Adrenal gland (tissue), 12 donors: ENCODE results near the gene SVEP1. TPM values are rescaled to one million over a fixed set of nuclear protein-coding genes. Genes with fewer than 3 reads are reported as not detected.

Experiments
- DNase-seq, 7 donors: peaks; one replicate each; pipeline ENCODE4 v3.0.0-alpha.2; 2019 to 2020
- H3K27ac ChIP-seq, 5 donors: fragments of 200-600 bp; sonication (generic) in 4 of 5; 1 replicate in 3 of 5; 2 replicates in 2 of 5; pipeline versions ENCODE4 v1.5.1 to v1.8.0; 2016 to 2020; ENCODE audit warnings: mild to moderate bottlenecking in 1 of 5
- H3K27me3 ChIP-seq: fragments of 200-600 bp; 2 replicates; pipeline ENCODE4 v1.8.0; 2021
- H3K36me3 ChIP-seq, 2 donors: fragments of 200-600 bp; replicated peaks in 1 of 2; 1 replicate in 1 of 2; 2 replicates in 1 of 2; pipeline versions ENCODE4 v1.5.1 to v1.8.0; 2018 to 2022
- H3K4me1 ChIP-seq, 2 donors: fragments of 200-600 bp; replicated peaks in 1 of 2; 1 replicate in 1 of 2; 2 replicates in 1 of 2; pipeline versions ENCODE4 v1.5.1 to v1.8.0; 2018 to 2021
- H3K4me3 ChIP-seq, 4 donors: fragments of 200-600 bp; sonication (generic) in 3 of 4; one replicate each; pipeline ENCODE4 v1.5.1; 2016 to 2018
- H3K9me3 ChIP-seq, 3 donors: fragments of 200-600 bp; sonication (generic) in 1 of 3; replicated peaks in 1 of 3; 1 replicate in 2 of 3; 2 replicates in 1 of 3; pipeline versions ENCODE4 v1.5.1 to v1.8.0; 2016 to 2021
- CTCF ChIP-seq, 6 experiments: fragments of 450-650 bp in 4 of 6; fragments of 200-600 bp in 2 of 6; sonication (generic) in 1 of 6; IDR thresholded peaks; 1 replicate in 5 of 6; 2 replicates in 1 of 6; pipeline versions ENCODE4 v1.5.1 to v1.8.0; 2016 to 2021; ENCODE audit warnings: antibody characterized with exemption in 6 of 6, mild to moderate bottlenecking in 2 of 6, moderate library complexity in 1 of 6
- POLR2A ChIP-seq, 2 donors: fragments of 450-650 bp; IDR thresholded peaks; one replicate each; pipeline ENCODE4 v1.6.1; 2017; ENCODE audit warnings: antibody characterized with exemption in 2 of 2, mild to moderate bottlenecking in 2 of 2, moderate library complexity in 1 of 2
- WGBS, 4 donors: extraction: QIAGEN DNeasy Blood & Tissue Kit in 2 of 4; methylation state at CpG; one replicate each; pipeline versions ENCODE4 v1.1.5 to v1.1.7; 2013 to 2017; 5-methylcytosine and 5-hydroxymethylcytosine counted together
- intact Hi-C, 2 donors: fragments of 100-400 bp; cut with DNase I; formaldehyde crosslinking; loops; one replicate each; pipeline versions ENCODE4 v1.14.1 to v1.15.0; 2022 to 2023
- polyA plus RNA-seq, 3 donors: library from polyadenylated mRNA; stranded (reverse); fragments of 200-250 nt in 2 of 3; fragments of 350-450 nt in 1 of 3; fragmentation: Illumina TruSeq in 1 of 3; extraction: RNeasy Lipid Tissue Mini Kit (QIAGEN cat#74804) in 1 of 3; gene quantifications; one replicate each; pipeline ENCODE4 v1.2.3, GENCODE V29; 2013 to 2014
- total RNA-seq, 9 donors: library from RNA; depleted of rRNA in 4 of 9; stranded (reverse); fragments of >200 nt in 4 of 9; fragments of 120-200 nt in 1 of 9; fragmentation: NEBNext Ultra II Directional in 1 of 9; extraction: Animal tissue kit (Norgen Biotek cat#: 25700) in 1 of 9; gene quantifications; one replicate each; pipeline versions ENCODE4 v1.1.0 to v1.2.4, GENCODE V29; 2013 to 2023
- donor health status: healthy with polysubstance abuse.
- donor health status: Bipolar disorder and iron deficiency.
- donor health status: DM: yes; HTN: yes; CAD: no.
- donor health status: DM: no; HTN: no; CAD: no.
- donor health status: DM: no; HTN: no; CAD: no.
- donor health status: DM: yes; HTN: yes; CAD: no.

SVEP1 gene
- total and polyA plus RNA-seq, 12 donors, result 2.2 to 45.3 (median 23.0) TPM

- Histone ChIP-seq H3K36me3 (peaks cover 0 to 9% of the 10 kb centered on the region in 2 donors), H3K27me3 (no peaks in the 10 kb centered on the region), H3K27ac (no peak overlapping the region), H3K4me3 (no peak overlapping the region), H3K4me1 (no peaks in the 10 kb centered on the region), H3K9me3 (no peaks in the 10 kb centered on the region)
- DNase-seq, result no peak
- TF ChIP-seq CTCF (IDR thresholded peaks at IDR 0.05), result no peak
- no peak for TF ChIP-seq POLR2A (IDR thresholded peaks at IDR 0.05)
- intact Hi-C loops, result no loop called here
Observed at GRCh38 chr9:110443866-110444220, 135.7 kb downstream of the SVEP1 start.

GRCh38 chr9:110443146-110443865, 136.2 kb downstream of the SVEP1 start:
- no peak for TF ChIP-seq CTCF (IDR thresholded peaks at IDR 0.05)
- TF ChIP-seq POLR2A (IDR thresholded peaks at IDR 0.05), result no peak
- H3K36me3 ChIP-seq, result peaks cover 0 to 9% of the 10 kb centered on the region in 2 donors
- no peak overlapping the region for H3K27ac ChIP-seq
- DNase-seq, result no peak
- 12 to 28% (median 22%) methylated on average over 3 of the region's 3 CpGs for WGBS, 4 donors
- no peak overlapping the region for H3K4me3 ChIP-seq
- H3K4me1 ChIP-seq, result no peaks in the 10 kb centered on the region
- intact Hi-C loops, result no loop called here
- H3K27me3 ChIP-seq, result no peaks in the 10 kb centered on the region
- H3K9me3 ChIP-seq, result no peaks in the 10 kb centered on the region

- Histone ChIP-seq H3K36me3 (peaks cover 0 to 4% of the 10 kb centered on the region in 2 donors), H3K4me1 (no peaks in the 10 kb centered on the region), H3K27me3 (no peaks in the 10 kb centered on the region), H3K4me3 (no peak overlapping the region), H3K27ac (no peak overlapping the region), H3K9me3 (no peaks in the 10 kb centered on the region)
- no peak for DNase-seq
- intact Hi-C loops, result no loop called here
- WGBS, 4 donors, result 61 to 75% (median 68%) methylated on average over 3 of the region's 3 CpGs
- TF ChIP-seq POLR2A (IDR thresholded peaks at IDR 0.05), result no peak
- no peak for TF ChIP-seq CTCF (IDR thresholded peaks at IDR 0.05)
Observed at GRCh38 chr9:110440796-110441195, 138.7 kb downstream of the SVEP1 start.

- Histone ChIP-seq H3K4me3 (no peak overlapping the region), H3K27me3 (no peaks in the 10 kb centered on the region), H3K27ac (no peak overlapping the region), H3K9me3 (no peaks in the 10 kb centered on the region), H3K36me3 (no peaks in the 10 kb centered on the region), H3K4me1 (no peaks in the 10 kb centered on the region)
- WGBS, 4 donors, result 67 to 88% (median 72%) methylated on average over 4 of the region's 4 CpGs
- no peak for TF ChIP-seq CTCF (IDR thresholded peaks at IDR 0.05)
- no peak for TF ChIP-seq POLR2A (IDR thresholded peaks at IDR 0.05)
- intact Hi-C loops, result no loop called here
- no peak for DNase-seq
Observed at GRCh38 chr9:110440172-110440571, 139.4 kb downstream of the SVEP1 start.
